ENCODE data around the gene TP63.
"Not testable (repeated sequence)": the region's sequence is repeated elsewhere in the genome, so short reads cannot be mapped to it uniquely, and the experiment has no call there.

Gene TP63

DNA sequence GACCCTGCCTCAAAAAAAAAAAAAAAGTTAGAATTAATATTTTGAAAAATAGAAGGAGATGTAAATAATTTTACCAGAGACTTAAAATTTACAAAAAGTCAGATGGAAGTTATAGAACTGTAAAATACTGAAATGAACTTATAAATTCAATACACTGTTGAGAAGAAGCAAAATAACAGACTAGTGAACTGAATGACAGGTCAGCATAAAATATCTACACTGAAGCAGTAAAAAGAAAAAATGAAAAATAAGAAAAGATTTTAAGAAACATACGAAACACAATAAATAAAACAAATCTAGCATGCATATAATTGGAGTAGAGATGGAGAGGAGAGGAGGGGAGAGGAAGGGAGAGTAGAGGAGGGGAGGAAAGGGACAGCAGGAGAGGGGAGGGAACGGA lies 33.3 kb upstream of the TP63 start:
- H3K4me1 ChIP-seq: no peaks in the 10 kb centered on the region
- no peaks in the 10 kb centered on the region for H3K36me3 ChIP-seq
- no peak for TF ChIP-seq Cebpa-rat (IDR thresholded peaks at IDR 0.05)
- H3K27me3 ChIP-seq: no peaks in the 10 kb centered on the region
- no peaks in the 10 kb centered on the region for H4K20me1 ChIP-seq
- no peak overlapping the region for H3K4me2 ChIP-seq
- no peak overlapping the region for H3K4me3 ChIP-seq
- no peak overlapping the region for H3K9ac ChIP-seq
- H3K27ac ChIP-seq: no peak overlapping the region
- H3K9me3 ChIP-seq: peaks cover 7% of the 10 kb centered on the region; the same call in 1 of the 2 replicates

- no peak for TF ChIP-seq Cebpa-rat (IDR thresholded peaks at IDR 0.05)
These were observed 32.5 kb upstream of the TP63 start for GRCh38 chr3:189598530-189599225.

GRCh38 chr3:189602471-189602870 lies 28.7 kb upstream of the TP63 start:
- peaks cover 6% of the 10 kb centered on the region for H3K9me3 ChIP-seq
- no peak overlapping the region for H3K27ac ChIP-seq
- H4K20me1 ChIP-seq: no peaks in the 10 kb centered on the region
- no peaks in the 10 kb centered on the region for H3K36me3 ChIP-seq
- H3K9ac ChIP-seq: no peak overlapping the region
- no peaks in the 10 kb centered on the region for H3K4me1 ChIP-seq
- H3K4me2 ChIP-seq: no peak overlapping the region
- H3K4me3 ChIP-seq: no peak overlapping the region
- no peak for TF ChIP-seq Cebpa-rat (IDR thresholded peaks at IDR 0.05)
- H3K27me3 ChIP-seq: no peaks in the 10 kb centered on the region

More at GRCh38 chr3:189598530-189599225, 32.5 kb upstream of the TP63 start:
- H3K27ac ChIP-seq: no peak overlapping the region
- H3K9me3 ChIP-seq: peaks cover 7% of the 10 kb centered on the region; the same call in 1 of the 2 replicates
- no peak overlapping the region for H3K4me2 ChIP-seq
- no peaks in the 10 kb centered on the region for H3K27me3 ChIP-seq
- H3K4me1 ChIP-seq: no peaks in the 10 kb centered on the region
- H3K9ac ChIP-seq: no peak overlapping the region
- no peaks in the 10 kb centered on the region for H3K36me3 ChIP-seq
- H3K4me3 ChIP-seq: no peak overlapping the region
- H4K20me1 ChIP-seq: no peaks in the 10 kb centered on the region

DNA sequence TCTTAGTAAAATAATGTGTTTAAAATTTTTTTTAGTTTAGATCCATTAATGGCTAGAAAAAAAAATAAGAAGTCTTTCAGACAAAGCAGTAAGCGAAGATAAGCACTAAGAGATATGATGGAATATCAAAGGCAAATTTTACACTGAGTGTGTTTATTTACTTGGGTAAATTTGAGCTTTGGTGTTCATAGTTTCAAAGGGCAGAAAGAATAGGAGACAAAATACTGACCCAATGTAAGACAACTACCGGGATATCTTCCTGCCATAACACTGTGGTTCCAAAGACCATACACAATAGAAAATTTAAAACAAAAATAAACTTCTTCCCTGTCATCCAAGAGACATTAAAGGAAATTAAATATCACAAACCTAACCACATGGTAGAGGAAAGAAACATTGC lies 25.5 kb upstream of the TP63 start:
- Histone ChIP-seq H4K20me1 (no peaks in the 10 kb centered on the region), H3K4me1 (no peaks in the 10 kb centered on the region), H3K9me3 (peaks cover 6% of the 10 kb centered on the region), H3K27ac (no peak overlapping the region), H3K4me3 (no peak overlapping the region), H3K27me3 (no peaks in the 10 kb centered on the region), H3K9ac (no peak overlapping the region), H3K4me2 (no peak overlapping the region), H3K36me3 (no peaks in the 10 kb centered on the region)
- TF ChIP-seq Cebpa-rat (IDR thresholded peaks at IDR 0.05): no peak

GRCh38 chr3:189606774-189607173 lies 24.4 kb upstream of the TP63 start:
- no peak for TF ChIP-seq Cebpa-rat (IDR thresholded peaks at IDR 0.05)
- no peaks in the 10 kb centered on the region for H3K27me3 ChIP-seq
- H3K36me3 ChIP-seq: no peaks in the 10 kb centered on the region

DNA sequence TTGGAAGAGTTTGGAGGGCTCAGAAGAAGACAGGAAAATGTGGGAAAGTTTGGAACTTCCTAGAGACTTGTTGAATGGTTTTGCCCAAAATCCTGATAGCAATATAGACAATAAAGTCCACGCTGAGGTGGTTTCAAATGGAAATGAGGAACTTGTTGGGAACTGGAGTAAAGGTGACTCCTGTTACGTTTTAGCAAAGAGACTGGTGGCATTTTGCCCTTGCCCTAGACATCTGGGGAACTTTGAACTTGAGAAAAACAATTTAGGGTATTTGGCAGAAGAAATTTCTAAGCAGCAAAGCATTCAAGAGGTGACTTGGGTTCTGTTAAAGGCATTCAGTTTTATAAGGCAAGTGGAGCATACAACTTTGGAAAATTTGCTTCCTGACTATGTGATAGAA lies 18.5 kb upstream of the TP63 start:
- H3K9ac ChIP-seq, H3K4me2 ChIP-seq, H3K4me3 ChIP-seq, H3K36me3 ChIP-seq, H4K20me1 ChIP-seq, H3K27me3 ChIP-seq, H3K27ac ChIP-seq: not testable (repeated sequence)
- peaks cover 11% of the 10 kb centered on the region for H3K9me3 ChIP-seq
- H3K4me1 ChIP-seq: peaks cover 13% of the 10 kb centered on the region

More at GRCh38 chr3:189606774-189607173, 24.4 kb upstream of the TP63 start:
- no peak overlapping the region for H3K9ac ChIP-seq
- H4K20me1 ChIP-seq: no peaks in the 10 kb centered on the region
- no peak overlapping the region for H3K4me2 ChIP-seq
- no peak overlapping the region for H3K4me3 ChIP-seq
- peaks cover 12% of the 10 kb centered on the region for H3K9me3 ChIP-seq
- no peak overlapping the region for H3K27ac ChIP-seq
- no peaks in the 10 kb centered on the region for H3K4me1 ChIP-seq

DNA sequence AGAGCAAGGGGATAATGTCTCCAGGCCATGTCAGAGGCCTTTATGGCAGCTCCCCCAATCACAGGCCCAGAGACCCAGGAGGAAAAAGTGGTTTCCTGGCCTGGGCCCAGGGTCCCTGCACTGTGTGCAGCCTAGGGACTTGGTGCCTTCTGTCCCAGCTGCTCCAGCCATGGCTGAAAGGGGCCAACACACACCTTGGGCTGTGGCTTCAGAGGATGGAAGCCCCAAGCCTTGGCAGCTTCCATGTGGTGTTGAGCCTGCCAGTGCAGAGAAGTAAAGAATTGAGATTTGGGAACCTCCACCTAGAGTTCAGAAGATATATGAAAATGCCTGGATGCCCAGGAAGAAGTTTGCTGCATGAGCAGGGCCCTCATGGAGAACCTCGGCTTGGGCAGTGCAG lies 18.1 kb upstream of the TP63 start:
- Histone ChIP-seq H3K36me3 (no peaks in the 10 kb centered on the region), H3K27me3 (no peaks in the 10 kb centered on the region), H3K4me1 (peaks cover 13% of the 10 kb centered on the region), H3K4me2 (no peak overlapping the region), H3K9me3 (peaks cover 11% of the 10 kb centered on the region), H3K9ac (no peak overlapping the region), H3K4me3 (no peak overlapping the region), H4K20me1 (no peaks in the 10 kb centered on the region), H3K27ac (no peak overlapping the region)
- TF ChIP-seq Cebpa-rat (IDR thresholded peaks at IDR 0.05): no peak

DNA sequence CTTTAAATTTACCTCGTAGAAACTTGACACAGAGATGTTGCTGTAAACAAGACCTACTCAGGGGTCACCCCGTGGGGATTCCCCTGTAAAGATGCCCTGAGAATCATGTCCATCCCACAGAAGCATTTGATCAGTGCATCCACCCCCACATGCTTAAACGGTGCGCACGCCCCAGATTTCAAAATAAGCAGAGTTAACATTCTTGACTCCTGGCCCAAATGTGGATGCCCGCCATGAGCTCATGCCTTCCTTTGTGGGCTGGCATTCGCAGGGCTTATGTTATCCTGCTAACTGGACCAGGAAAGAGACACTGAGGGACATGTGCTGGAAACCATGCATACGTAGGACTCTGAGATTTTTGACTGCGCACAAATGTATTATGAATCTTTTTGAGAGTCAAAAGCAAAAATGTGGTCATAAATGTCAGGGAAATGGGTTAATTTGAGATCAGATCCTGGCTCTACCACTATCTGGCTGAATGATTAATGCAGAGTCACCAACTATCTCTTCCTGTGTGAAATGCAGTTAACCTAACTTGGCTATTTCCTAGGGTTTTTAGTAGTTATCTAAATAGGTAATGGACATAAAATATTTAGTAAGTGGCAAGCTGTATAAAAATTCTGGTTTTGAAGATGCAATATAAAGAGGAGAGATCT lies 9.1 kb upstream of the TP63 start:
- no peaks in the 10 kb centered on the region for H3K9me3 ChIP-seq
- peaks cover 8% of the 10 kb centered on the region; the same call in 1 of the 2 replicates for H3K4me1 ChIP-seq
- no peak overlapping the region for H3K27ac ChIP-seq
- TF ChIP-seq Cebpa-rat (IDR thresholded peaks at IDR 0.05): no peak
- no peaks in the 10 kb centered on the region for H3K27me3 ChIP-seq
- H3K9ac ChIP-seq: no peak overlapping the region
- no peaks in the 10 kb centered on the region for H4K20me1 ChIP-seq
- H3K4me2 ChIP-seq: no peak overlapping the region
- no peak overlapping the region for H3K4me3 ChIP-seq
- H3K36me3 ChIP-seq: no peaks in the 10 kb centered on the region

- Histone ChIP-seq H3K27ac (no peak overlapping the region), H3K4me2 (no peak overlapping the region), H3K27me3 (no peaks in the 10 kb centered on the region), H3K4me3 (no peak overlapping the region), H3K36me3 (no peaks in the 10 kb centered on the region), H3K4me1 (peaks cover 8% of the 10 kb centered on the region; the same call in 1 of the 2 replicates), H4K20me1 (no peaks in the 10 kb centered on the region), H3K9ac (no peak overlapping the region), H3K9me3 (no peaks in the 10 kb centered on the region)
- TF ChIP-seq Cebpa-rat (IDR thresholded peaks at IDR 0.05): no peak
These were observed 8.6 kb upstream of the TP63 start for GRCh38 chr3:189622629-189623028.

DNA sequence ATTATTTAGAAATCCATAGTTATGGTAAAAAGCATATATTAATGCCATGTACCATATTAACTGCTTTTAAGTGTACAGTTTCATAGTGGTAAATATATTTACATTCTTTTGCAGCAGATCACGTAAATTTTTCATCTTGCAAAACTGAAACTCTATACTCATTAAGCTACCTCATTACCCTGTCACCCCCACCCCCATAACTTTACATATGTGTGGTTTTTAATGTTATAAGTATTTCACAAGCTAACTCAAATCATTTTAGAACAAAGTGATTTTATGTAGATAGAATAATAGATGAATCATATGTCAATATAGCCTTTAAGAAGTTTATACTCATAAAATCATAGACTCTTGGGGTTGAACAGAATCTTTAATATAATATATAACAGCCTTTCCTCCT lies 7.1 kb upstream of the TP63 start:
- no peaks in the 10 kb centered on the region for H3K27me3 ChIP-seq
- H3K36me3 ChIP-seq: no peaks in the 10 kb centered on the region
- no peak overlapping the region for H3K27ac ChIP-seq
- peaks cover 11% of the 10 kb centered on the region for H3K4me1 ChIP-seq
- no peak overlapping the region for H3K4me2 ChIP-seq
- no peaks in the 10 kb centered on the region for H4K20me1 ChIP-seq
- TF ChIP-seq Cebpa-rat (IDR thresholded peaks at IDR 0.05): no peak
- no peak overlapping the region for H3K4me3 ChIP-seq
- no peaks in the 10 kb centered on the region for H3K9me3 ChIP-seq
- H3K9ac ChIP-seq: no peak overlapping the region
